NCI-H2196 treated with DMSO at 0.1 percent for 48 hours (cell line): Measurements from ENCODE around the gene LARP4B.

Source experiments
- DNase-seq: peaks from one replicate; lab custom pipeline; 2025; ENCODE audit not compliant: unreplicated experiment; lab: John Stamatoyannopoulos, UW

Gene LARP4B

GRCh38 chr10:836782-837181 is 94.7 kb downstream of the LARP4B start:
- DNase-seq, result no peak

DNA sequence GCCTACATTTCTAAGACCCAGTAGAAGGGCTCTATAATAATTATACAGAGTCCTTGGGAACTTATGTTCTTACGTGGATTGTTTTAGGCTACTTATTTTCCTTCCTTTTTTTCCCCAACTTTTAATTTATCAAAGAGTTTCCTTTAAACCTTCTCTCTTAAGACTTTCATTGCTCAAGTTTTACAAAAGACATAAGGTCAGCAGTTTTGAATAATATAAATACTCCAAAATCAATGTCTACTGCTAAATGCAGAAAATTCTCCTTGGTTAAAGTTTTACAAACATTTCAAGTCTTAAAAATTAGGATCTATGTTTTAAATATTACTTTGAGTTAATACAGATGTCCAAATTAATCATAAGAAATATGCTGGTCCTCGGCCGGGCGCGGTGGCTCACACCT is 97.0 kb downstream of the LARP4B start:
- no peak for DNase-seq

- DNase-seq, result no peak
These were observed 102.3 kb downstream of the LARP4B start for GRCh38 chr10:829241-829640.

DNA sequence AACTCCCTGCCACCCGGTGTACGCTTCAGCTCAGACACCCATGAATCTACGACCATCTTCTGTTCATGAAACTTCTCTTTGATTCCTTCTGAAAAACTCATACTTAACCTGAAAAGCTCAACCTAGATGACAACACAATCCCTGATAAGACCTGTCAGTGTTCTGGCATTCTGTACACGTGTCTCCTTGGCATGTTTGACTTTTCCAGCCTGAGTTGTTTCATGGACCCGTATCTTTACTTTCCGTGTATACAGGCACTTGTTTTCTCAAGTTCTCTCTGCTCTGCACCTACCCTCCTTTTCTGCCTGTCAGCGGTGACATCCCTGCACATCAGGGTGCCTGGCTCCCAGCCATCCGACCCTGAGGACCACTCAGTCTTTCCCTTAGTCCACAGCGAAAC is 103.3 kb downstream of the LARP4B start:
- DNase-seq, result no peak

GRCh38 chr10:824946-825345 is 106.6 kb downstream of the LARP4B start:
- no peak for DNase-seq

- DNase-seq, result no peak
These were observed 107.0 kb downstream of the LARP4B start for GRCh38 chr10:824497-824896.

DNA sequence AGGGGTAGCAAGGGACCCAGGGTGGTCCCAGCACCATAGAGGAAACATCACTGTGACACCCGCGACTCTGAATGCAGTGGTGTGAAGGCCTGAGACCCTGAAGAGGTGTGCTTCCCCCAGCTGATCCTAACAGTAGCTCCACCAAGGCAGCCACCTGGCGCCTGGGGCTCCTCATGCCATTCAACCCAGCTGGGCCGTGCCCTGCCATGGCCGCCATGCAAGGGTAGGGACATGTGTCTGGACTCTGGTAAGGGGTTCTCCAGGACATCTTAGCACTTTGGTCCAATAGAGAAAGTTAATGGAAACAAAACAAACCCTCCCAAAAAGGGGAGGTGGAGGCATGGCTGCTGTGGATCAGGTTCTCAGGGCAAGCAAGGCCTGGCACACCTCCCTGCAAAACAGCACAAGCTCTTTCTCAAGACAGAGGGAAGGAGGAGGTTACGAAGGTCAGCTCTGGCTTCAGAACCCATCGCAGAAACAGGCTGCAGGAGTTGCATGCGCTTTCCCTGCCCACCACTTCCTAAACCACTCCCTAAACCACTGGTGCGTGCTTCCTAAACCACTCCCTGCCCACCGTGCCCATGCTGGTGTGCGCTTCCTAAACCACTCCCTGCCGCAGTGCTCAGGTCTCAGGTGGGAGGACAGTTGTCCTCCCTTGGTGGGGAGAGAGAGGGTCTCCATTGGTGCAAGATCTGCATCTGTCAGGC is 108.7 kb downstream of the LARP4B start:
- no peak for DNase-seq

DNA sequence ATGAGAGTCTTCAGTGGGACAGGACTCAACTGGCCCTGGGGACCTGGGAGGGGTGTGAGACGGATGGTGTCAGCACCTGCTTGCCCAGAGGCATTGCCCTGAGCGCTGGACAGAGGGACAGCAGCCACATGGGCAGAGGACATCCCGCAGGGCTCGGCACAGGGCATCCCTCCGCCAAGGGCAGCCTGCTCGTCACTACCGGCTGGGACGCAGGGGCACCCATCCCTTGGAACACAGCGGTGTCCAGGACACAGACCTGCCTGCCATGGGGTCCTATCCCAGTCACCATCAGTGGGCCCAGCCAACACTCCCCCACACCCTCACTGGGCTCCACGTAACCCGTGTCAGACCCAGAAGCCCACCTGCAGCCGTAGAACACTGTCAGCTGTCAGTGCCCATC is 109.3 kb downstream of the LARP4B start:
- no peak for DNase-seq

GRCh38 chr10:821322-821721 is 110.2 kb downstream of the LARP4B start:
- DNase-seq, result no peak

DNA sequence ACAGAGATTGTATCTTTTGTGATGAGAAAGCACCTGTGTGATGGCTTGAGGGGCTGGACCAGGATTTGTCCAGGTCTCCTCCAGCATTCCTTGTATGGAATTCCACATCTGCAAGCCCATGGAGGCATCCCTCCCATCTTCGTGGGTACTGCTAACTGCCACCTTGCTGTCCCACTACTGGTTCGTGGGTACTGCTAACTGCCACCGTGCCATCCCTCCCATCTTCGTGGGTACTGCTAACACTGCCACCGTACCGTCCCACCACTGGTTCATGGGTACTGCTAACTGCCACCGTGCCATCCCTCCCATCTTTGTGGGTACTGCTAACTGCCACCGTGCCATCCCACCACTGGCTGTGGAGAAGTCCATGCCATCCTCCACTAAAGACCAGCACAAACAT is 111.7 kb downstream of the LARP4B start:
- DNase-seq, result no peak

DNA sequence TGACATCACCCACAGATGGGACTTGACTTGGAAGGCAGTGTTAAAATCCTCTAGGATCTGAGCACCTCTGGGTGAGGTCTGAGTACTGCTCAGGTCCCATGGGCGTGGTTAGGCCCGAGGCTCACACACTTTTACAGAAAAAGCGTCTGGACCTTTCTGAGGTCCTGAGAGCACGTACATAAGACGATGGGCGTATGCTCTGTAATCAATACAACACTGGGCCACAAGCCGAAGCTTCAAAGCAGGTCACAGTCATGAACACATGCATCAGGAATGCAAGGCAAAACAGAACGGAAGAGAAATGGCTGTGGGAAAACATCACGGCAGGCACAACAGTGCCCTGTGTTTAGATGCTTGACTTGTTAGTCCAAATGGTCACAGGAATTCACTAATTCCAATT is 112.2 kb downstream of the LARP4B start:
- no peak for DNase-seq

- DNase-seq, result no peak
These were observed 112.8 kb downstream of the LARP4B start for GRCh38 chr10:818526-819220.

GRCh38 chr10:818010-818409 is 113.5 kb downstream of the LARP4B start:
- no peak for DNase-seq

DNA sequence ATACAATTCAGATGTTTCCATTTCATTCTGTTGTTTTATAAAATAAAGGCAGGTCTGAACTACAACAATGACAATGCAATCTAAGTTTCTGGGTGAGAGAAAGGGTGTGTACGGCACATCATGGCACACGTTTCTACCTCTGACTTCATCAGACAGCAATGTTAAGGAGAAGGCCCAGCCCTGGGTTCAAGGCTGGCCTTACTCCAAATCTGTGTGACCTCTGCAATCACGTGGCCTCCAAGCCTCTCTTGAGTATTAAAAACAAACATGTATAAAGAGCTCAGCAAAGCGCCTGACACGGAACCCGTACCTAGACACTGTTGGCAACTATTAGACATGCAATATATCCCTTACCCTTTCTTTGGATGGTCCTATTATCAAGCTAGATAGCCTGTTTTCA is 114.1 kb downstream of the LARP4B start:
- no peak for DNase-seq

- no peak for DNase-seq
These were observed 114.5 kb downstream of the LARP4B start for GRCh38 chr10:816958-817357.

GRCh38 chr10:816091-816477 is 115.4 kb downstream of the LARP4B start:
- DNase-seq, result no peak

- no peak for DNase-seq
These were observed 116.0 kb downstream of the LARP4B start for GRCh38 chr10:815338-816090.

- DNase-seq, result no peak
These were observed 116.8 kb downstream of the LARP4B start for GRCh38 chr10:814536-815302.

DNA sequence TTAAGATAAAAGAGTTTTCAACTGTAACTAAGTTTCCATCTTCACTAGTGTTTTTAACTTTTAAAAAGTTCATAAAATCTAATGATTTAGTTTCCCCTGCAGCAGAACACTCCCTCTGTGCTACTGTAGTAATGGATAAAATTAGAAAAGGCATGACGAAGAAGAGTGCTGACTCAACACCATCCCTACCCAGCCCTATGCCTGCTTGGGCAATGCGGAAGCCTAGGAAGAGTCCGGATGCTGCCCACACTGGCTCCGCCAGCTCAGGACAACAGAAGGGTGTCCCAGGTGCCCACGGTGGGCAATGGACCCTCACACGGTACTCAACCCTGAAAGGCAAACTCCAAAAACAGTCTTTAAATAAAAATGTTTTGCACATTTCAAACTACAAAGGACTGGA is 118.2 kb downstream of the LARP4B start:
- no peak for DNase-seq

GRCh38 chr10:812787-813186 is 118.7 kb downstream of the LARP4B start:
- DNase-seq, result no peak

DNA sequence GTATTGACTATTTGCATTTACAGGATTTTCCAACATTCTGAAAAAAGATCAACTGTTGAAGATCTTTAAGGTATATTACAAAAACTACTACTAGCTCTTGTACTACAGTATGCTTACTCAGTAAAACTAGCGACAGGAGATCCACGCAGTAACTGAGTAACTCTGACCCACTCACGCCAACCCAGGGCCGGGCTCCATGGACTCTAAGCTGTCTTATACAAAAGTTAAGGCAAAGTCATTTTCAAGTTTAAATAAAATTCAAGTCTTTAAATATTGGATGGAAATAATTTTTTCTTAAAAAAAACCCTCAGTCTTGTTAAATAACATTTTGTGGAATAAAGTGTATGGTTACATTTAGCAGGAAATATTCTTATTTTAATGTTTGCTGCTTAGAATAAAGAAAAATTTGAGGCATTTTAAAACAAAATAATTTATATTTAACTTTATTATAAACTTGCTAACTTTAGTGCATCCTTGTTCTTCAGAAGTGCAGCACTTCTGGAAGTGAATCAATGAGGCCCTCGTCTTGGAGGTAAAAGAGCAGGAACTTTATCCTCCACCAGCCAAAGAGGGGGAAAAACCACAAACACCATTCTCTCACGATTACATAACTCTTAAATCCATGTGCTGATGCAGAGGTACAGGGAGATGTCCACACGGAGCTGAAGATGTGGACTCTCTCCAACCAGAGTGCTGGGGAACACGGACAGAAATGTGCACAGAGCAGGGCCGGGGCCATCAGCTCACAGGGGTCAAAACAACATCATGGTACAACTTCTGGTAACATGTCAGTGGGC is 119.9 kb downstream of the LARP4B start:
- no peak for DNase-seq
